Lower lobe of right lung (tissue), 2 donors: ENCODE data around the gene SLC40A1. TPM values are rescaled to one million over a fixed set of nuclear protein-coding genes. Genes with fewer than 3 reads are reported as not detected.

Source experiments
- ATAC-seq, 2 donors: fragments of 200-7000 bp; cut with Tn5 transposase; one replicate each; pipeline ENCODE4 v1.9.1; 2020 to 2022; ENCODE audit warnings: mild to moderate bottlenecking in 2 of 2, moderate library complexity in 2 of 2
- DNase-seq: peaks from one replicate; pipeline ENCODE4 v3.0.0-alpha.2; 2020
- H3K27ac ChIP-seq: fragments of 200-600 bp; one replicate; pipeline ENCODE4 v1.8.0; 2022
- H3K27me3 ChIP-seq: fragments of 200-600 bp; one replicate; pipeline ENCODE4 v1.8.0; 2022; ENCODE audit warnings: low read depth
- H3K36me3 ChIP-seq: fragments of 200-600 bp; one replicate; pipeline ENCODE4 v1.8.0; 2022; ENCODE audit warnings: mild to moderate bottlenecking
- H3K4me1 ChIP-seq: fragments of 200-600 bp; one replicate; pipeline ENCODE4 v1.8.0; 2022
- H3K4me3 ChIP-seq: fragments of 200-600 bp; one replicate; pipeline ENCODE4 v1.8.0; 2022; ENCODE audit warnings: mild to moderate bottlenecking
- H3K9me3 ChIP-seq: fragments of 200-600 bp; one replicate; pipeline ENCODE4 v1.8.0; 2022
- intact Hi-C: fragments of 100-400 bp; cut with DNase I; formaldehyde crosslinking; loops from one replicate; pipeline ENCODE4 v1.11.0; 2022
- total RNA-seq: library from RNA; stranded (reverse); fragmentation: NEBNext Ultra II Directional; extraction: Animal tissue kit (Norgen Biotek cat#: 25700); gene quantifications from one replicate; pipeline ENCODE4 v1.2.1, GENCODE V29; 2021
- TF ChIP-seq, protein P1 (sequence below): fragments of 200-600 bp; IDR thresholded peaks from one replicate; pipeline ENCODE4 v1.8.0; 2022; ENCODE audit warnings: antibody characterized with exemption, mild to moderate bottlenecking
- donor health status: DM: no; HTN: yes; CAD: no; lungs with severe emphysema.

Gene SLC40A1
- total RNA-seq, 1 donor from 2014 or later, result 135 TPM

GRCh38 chr2:189543367-189543766, 37.2 kb downstream of the SLC40A1 start:
- TF ChIP-seq, protein P1, sequence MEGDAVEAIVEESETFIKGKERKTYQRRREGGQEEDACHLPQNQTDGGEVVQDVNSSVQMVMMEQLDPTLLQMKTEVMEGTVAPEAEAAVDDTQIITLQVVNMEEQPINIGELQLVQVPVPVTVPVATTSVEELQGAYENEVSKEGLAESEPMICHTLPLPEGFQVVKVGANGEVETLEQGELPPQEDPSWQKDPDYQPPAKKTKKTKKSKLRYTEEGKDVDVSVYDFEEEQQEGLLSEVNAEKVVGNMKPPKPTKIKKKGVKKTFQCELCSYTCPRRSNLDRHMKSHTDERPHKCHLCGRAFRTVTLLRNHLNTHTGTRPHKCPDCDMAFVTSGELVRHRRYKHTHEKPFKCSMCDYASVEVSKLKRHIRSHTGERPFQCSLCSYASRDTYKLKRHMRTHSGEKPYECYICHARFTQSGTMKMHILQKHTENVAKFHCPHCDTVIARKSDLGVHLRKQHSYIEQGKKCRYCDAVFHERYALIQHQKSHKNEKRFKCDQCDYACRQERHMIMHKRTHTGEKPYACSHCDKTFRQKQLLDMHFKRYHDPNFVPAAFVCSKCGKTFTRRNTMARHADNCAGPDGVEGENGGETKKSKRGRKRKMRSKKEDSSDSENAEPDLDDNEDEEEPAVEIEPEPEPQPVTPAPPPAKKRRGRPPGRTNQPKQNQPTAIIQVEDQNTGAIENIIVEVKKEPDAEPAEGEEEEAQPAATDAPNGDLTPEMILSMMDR, result no peak
- no peak overlapping the region for H3K27ac ChIP-seq

GRCh38 chr2:189542145-189542882, 38.3 kb downstream of the SLC40A1 start:
- H3K4me3 ChIP-seq, result no peak overlapping the region
- no peak overlapping the region for H3K27ac ChIP-seq
- no peaks in the 10 kb centered on the region for H3K27me3 ChIP-seq
- peak in 1 of 2 donors; percentile 33 for ATAC-seq
- no peaks in the 10 kb centered on the region for H3K36me3 ChIP-seq
- no peaks in the 10 kb centered on the region for H3K9me3 ChIP-seq
- intact Hi-C loops, result no loop called here
- H3K4me1 ChIP-seq, result no peaks in the 10 kb centered on the region
- DNase-seq, result no peak
- TF ChIP-seq, protein P1, result no peak

More at GRCh38 chr2:189543367-189543766, 37.2 kb downstream of the SLC40A1 start:
- ATAC-seq, result no peak
- H3K4me1 ChIP-seq, result no peaks in the 10 kb centered on the region
- DNase-seq, result no peak
- H3K36me3 ChIP-seq, result no peaks in the 10 kb centered on the region
- intact Hi-C loops, result no loop called here
- H3K9me3 ChIP-seq, result no peaks in the 10 kb centered on the region
- no peaks in the 10 kb centered on the region for H3K27me3 ChIP-seq
- no peak overlapping the region for H3K4me3 ChIP-seq

- TF ChIP-seq, protein P1, result no peak
- no peaks in the 10 kb centered on the region for H3K36me3 ChIP-seq
- no peaks in the 10 kb centered on the region for H3K4me1 ChIP-seq
- DNase-seq, result no peak
- intact Hi-C loops, result no loop called here
- no peak overlapping the region for H3K4me3 ChIP-seq
- H3K27ac ChIP-seq, result no peak overlapping the region
- H3K27me3 ChIP-seq, result no peaks in the 10 kb centered on the region
- ATAC-seq, result no peak
- no peaks in the 10 kb centered on the region for H3K9me3 ChIP-seq
Measured at GRCh38 chr2:189541591-189541990, 39.0 kb downstream of the SLC40A1 start.

GRCh38 chr2:189540551-189540950, 40.0 kb downstream of the SLC40A1 start:
- Histone ChIP-seq H3K27me3 (no peaks in the 10 kb centered on the region), H3K9me3 (no peaks in the 10 kb centered on the region), H3K4me3 (no peak overlapping the region), H3K27ac (no peak overlapping the region), H3K4me1 (no peaks in the 10 kb centered on the region), H3K36me3 (no peaks in the 10 kb centered on the region)
- DNase-seq (no peak), ATAC-seq (no peak)
- intact Hi-C loops, result no loop called here
- TF ChIP-seq, protein P1, result no peak

DNA sequence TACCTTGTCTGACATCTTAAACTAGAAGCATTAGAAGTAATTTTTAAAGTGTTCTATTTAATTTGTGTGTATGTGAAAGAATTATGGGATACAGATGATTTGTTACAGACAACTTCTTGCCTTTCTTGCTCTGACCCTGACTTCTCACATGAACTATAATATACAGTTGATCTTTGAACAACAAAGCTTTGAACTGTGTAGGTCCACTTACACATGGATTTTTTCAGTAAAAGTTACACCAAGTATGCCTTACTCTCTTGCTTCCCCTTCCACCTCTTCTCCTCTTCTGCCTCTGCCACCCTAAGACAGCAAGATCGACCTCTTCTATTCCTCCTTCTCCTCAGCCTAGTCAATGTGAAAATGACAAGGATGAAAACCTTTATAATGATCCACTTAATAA, 42.2 kb downstream of the SLC40A1 start:
- no peaks in the 10 kb centered on the region for H3K36me3 ChIP-seq
- H3K27ac ChIP-seq, result no peak overlapping the region
- H3K4me1 ChIP-seq, result peaks cover 12% of the 10 kb centered on the region
- DNase-seq (no peak), ATAC-seq (no peak)
- no peak overlapping the region for H3K4me3 ChIP-seq
- no peaks in the 10 kb centered on the region for H3K9me3 ChIP-seq
- intact Hi-C loops, result no loop called here
- no peaks in the 10 kb centered on the region for H3K27me3 ChIP-seq
- TF ChIP-seq, protein P1, result no peak
